ENCODE measurements around the gene TMCO1.
"Not testable (repeated sequence)": the region's sequence is repeated elsewhere in the genome, so short reads cannot be mapped to it uniquely, and the experiment has no call there.

The TMCO1 gene

DNA sequence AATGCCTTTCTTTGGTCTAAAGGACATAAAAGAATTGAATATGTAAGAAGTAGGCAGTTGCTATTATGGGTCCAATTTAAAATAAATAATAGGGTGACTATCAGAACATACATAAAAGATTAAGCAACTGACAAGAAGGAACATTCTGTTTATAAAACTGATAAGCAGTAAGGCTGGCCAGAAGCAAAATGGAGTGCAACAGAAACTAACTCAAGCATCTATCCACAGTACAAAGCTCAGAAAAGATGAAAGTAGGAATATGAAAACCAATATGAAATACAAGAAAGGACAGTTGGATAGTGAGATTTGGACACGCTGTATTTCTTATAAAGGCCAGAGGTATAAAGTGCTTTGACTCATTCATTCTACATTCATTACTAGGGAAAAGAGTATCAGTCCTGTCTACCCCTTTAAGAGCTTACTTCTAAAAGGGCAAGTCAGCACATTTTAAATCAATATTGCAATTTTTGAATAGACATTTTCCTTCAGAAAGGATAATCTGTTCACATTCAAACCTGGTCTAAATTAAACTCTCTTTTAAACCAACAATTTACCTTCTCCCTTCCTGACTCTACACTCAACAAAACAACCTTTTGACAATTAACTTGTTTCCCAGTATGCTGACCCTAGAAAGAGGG, 84.7 kb downstream of the TMCO1 start:
- Mint-ChIP-seq H3K4me1 (peaks cover 40% of the 10 kb centered on the region), H3K36me3 (peaks cover 69% of the 10 kb centered on the region), H3K27ac (no peak overlapping the region), H3K27me3 (no peaks in the 10 kb centered on the region), H3K9me3 (no peaks in the 10 kb centered on the region), H3K4me3 (no peak overlapping the region)
- no peak for ATAC-seq

DNA sequence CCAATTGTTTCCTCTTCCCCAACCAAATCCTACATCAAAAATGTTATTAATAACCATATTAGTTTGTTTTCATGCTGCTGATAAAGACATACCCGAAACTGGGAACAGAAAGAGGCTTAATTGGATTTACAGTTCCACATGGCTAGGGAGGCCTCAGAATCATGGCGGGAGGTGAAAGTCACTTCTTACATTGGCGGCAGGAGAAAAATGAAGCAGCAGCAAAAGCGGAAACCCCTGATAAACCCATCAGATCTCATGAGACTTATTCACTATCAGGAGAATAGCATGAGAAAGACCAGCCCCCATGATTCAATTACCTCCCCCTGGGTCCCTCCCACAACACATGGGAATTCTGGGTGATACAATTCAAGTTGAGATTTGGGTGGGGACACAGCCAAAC, 87.9 kb downstream of the TMCO1 start:
- not testable (repeated sequence) for ATAC-seq, H3K4me3 Mint-ChIP-seq, H3K27me3 Mint-ChIP-seq, H3K9me3 Mint-ChIP-seq
- Mint-ChIP-seq H3K36me3 (peaks cover 70% of the 10 kb centered on the region), H3K4me1 (peaks cover 16% of the 10 kb centered on the region), H3K27ac (peak overlapping the region; percentile 44)

DNA sequence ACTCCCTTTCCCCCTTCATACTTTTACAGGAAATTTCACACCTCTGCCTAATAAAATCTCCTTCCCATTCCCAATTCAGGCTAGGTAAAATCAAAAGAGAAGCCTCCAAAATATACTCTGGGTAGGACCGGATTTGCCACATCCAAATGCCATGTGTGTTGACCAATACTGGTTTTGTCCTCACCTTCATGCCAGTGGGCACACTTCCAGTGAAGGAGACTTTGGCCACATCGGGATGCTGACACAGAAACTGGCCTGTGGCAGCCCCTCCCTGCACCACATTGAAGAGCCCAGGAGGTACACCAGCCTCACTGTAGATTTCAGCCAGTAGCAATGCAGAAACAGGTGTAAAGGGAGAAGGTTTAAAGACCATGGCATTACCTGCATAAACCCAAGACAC, 88.4 kb downstream of the TMCO1 start:
- H3K36me3 Mint-ChIP-seq = peaks cover 71% of the 10 kb centered on the region
- no peaks in the 10 kb centered on the region for H3K9me3 Mint-ChIP-seq
- peaks cover 12% of the 10 kb centered on the region for H3K4me1 Mint-ChIP-seq
- no peaks in the 10 kb centered on the region for H3K27me3 Mint-ChIP-seq
- no peak overlapping the region for H3K4me3 Mint-ChIP-seq
- ATAC-seq = no peak
- peak overlapping the region; percentile 44 for H3K27ac Mint-ChIP-seq

DNA sequence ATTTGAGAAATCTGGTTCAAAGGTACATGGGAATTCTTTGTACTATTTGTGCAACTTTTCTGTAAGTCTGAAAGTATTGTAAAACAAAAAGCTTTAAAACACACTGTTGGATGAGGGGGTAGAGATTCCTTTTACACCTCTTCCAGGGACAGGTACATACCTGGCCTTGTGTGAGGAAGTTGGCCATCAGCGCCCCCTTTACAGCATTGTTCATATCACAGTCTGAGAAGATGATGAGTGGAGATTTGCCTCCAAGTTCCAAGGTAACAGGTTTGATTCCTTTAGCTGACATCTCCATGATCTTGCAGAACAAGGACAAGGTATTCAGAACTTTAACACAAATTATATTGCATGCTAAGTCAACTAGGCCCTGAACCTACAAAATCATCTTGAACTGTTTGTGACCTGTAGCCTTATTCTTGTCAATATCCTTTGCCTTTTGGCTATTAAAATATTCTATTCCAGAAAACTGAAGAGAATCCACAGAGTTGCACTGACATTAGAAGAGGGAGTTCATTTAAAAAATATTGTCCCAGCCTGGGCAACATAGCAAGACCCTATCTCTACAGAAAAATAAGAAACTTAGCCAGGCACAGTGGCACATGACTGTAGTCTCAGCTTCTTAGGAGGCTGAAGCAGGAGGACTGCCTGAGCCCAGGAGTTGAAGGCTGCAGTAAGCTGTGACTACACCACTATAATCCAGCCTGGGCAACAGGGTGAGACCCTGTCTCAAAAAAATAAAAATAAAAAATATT, 89.2 kb downstream of the TMCO1 start:
- no peak overlapping the region for H3K27ac Mint-ChIP-seq
- no peak for ATAC-seq
- peaks cover 72% of the 10 kb centered on the region for H3K36me3 Mint-ChIP-seq
- H3K4me1 Mint-ChIP-seq = peaks cover 3% of the 10 kb centered on the region
- no peak overlapping the region for H3K4me3 Mint-ChIP-seq
- H3K9me3 Mint-ChIP-seq = no peaks in the 10 kb centered on the region
- no peaks in the 10 kb centered on the region for H3K27me3 Mint-ChIP-seq

- peaks cover 75% of the 10 kb centered on the region for H3K36me3 Mint-ChIP-seq
- H3K9me3 Mint-ChIP-seq = no peaks in the 10 kb centered on the region
- no peak for ATAC-seq
- no peaks in the 10 kb centered on the region for H3K27me3 Mint-ChIP-seq
- H3K4me3 Mint-ChIP-seq = no peak overlapping the region
- H3K4me1 Mint-ChIP-seq = peaks cover under 1% of the 10 kb centered on the region
- no peak overlapping the region for H3K27ac Mint-ChIP-seq
Measured at GRCh38 chr1:165678509-165678908, 90.2 kb downstream of the TMCO1 start.
